Measurements from ENCODE around the gene SPINT1. TPM values are rescaled to one million over a fixed set of nuclear protein-coding genes. Genes with fewer than 3 reads are reported as not detected.

The SPINT1 gene
- total RNA-seq, 1 experiment from 2014 or later = 0.35 TPM

DNA sequence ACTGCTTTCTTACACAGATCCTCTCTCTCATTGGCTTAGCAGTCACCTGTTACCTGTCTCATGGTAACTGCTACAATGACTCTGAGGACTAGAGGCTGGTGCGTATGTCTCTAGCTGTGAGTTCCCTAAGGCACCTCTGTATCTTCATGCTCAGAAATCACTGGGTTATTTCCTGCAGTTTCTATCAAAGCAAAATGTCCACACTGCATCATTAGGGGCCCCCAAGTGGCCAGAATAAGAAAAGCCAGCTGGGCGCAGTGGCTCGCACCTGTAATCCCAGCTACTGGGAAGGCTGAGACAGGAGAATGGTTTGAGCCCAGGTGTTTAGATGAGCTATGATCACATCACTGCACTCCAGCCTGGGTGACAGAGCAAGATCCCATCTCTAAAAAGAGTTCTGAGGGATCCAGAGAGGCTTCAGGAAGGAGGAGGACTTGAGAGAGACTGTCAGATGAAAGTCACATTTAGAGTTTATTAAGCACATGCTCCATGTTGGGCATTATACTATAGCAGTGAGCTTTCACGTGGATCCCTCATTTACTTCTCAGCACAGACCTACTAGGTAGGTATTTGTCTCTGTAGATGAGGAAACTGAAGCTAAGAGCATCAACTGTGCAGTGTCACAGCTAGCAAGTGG lies 48.1 kb downstream of the SPINT1 start:
- peak; percentile 66 for DNase-seq (ENCODE audit: low read depth)

DNA sequence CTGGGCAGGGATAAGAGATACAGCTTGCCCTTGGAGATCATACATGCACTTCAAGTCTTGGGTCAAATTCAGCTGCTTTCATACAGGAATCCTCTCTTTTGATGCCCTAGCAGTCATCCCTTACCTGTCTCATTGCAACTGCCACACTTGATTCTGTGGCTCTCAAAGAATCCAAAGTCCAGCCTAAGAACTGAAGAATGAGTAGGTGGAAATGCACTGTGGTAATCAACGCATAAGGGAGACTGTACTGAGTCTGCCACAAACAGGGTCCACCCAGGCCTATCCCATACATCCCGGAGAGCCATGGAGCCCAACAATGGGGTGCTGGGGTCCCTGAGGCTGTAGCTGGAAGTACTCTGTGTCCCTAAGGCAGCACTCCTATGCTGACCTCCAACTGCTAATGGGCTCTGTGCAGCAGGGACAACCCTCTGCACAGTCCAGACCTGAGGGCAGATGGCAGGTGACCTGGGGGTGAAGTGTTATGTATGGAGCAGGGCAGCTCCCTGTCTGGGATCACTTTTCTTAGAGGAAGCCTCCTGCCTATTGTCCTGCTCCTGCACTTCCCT lies 48.7 kb downstream of the SPINT1 start:
- DNase-seq (ENCODE audit: low read depth) = no peak

DNA sequence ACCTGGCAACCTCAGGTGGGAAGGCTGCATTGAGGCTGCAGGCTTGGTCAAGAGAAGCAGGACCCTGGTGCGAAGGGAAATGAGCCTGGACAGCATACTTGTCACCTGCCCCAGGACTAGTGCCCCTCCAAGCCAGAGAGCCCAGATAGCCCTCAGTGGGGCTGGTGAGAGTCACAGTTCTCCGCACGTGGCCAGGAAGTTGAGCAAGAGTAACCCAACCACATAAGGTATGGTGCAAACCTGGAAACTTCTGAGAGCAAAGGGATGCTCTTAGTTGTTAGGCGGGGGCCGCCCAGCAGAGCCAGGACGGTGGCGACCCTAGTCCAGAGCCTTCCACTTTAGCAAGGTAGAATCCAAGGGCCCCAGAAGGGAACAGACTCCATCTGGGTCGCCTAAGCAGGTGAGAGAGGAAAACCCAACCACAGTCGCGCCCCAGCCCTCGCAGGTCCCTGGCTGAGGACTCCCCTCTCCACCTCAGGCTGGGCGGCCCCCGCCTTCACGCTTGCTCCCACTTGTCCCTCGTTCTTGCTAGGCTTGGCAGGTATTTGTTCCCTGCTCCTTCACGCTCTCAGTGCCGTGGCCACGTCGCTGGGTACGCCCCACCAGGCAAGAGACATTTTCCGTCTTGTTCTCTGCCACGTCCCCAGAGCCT lies 49.3 kb downstream of the SPINT1 start:
- DNase-seq (ENCODE audit: low read depth) = no peak

DNA sequence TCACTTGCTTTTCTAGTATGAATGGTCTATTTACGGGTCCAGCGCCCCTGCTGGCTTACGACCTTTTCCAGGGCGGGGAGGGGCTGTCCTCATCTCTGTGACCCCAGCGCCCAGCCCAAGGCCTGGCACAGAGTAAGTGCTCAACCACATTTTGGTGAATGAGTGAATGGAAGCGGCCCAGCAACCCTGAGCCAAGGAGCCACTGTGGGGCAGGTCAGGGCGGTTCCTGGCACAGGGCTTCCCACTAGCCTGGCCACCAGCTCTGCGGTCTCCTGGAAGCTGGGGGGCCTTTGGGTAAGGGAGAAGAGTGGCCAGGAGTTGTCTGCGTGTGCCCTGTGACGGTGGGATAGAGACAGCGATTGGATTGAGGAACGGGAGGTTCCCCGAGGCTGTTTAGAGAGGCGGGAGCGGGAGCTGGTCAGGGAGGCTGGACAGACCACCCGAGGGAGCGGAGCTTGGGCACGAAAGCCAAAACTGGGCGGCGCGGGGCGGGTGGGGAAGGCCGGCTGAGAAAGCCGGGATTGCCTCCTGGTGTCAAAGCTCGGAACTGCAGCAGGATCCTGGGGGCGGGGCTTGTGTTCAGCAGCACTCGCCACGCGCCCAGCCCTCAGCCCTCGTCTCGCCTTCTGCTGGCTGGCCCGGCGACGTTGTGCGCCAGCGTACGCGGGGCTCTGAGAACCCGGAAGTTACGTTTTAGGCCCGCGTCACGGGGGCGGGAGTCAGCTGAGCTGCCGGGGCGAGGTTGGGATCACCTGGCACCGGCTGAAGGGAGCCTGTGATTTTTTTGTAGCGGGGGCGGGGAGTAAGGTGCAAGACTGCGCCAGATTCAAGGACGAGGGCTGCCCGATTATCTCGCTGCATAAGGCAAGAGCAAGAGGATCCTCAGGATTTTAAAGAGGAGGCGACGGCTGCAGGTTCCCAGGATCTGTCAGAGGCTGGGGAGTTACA lies 50.2 kb downstream of the SPINT1 start, which contains the start of gene VPS18:
VPS18 (plus strand) TSS at position 718 of the 948 bp plus-strand sequence. CDS start 319 bp downstream, outside the sequence.
- DNase-seq (ENCODE audit: low read depth) = peak; percentile 96

DNA sequence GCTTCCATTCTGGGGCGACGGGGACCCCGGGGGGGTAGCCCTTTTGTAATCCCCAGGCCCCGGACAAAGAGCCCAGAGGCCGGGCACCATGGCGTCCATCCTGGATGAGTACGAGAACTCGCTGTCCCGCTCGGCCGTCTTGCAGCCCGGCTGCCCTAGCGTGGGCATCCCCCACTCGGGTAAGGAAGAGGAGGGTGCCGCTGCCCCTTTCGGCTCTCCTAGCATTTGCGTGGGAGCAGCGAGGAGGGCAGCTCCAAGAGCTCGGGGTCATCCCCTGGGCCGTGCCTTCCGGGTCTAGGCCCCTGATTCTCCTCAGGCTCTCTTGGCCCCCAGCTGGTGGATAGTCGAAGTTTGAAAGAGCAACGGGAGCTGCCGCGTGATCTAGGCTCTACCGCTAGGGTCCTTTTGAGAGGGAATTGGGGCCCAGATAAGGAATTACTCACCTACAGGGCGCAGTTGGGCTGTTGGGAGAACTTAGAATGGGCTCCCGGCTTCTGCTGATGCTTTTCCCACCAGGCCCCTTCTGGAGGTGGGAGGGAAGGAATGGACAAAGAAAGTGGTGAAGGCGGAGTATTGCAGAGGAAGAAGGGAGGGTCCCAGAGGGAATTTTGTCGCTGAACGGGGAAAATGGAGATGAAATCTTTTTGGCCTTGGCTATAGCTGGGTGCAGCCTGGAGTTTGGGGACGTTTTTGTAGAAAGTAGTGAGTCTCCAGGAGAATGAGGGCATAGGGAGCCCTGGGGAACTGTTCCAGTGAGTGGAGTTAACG lies 51.0 kb downstream of the SPINT1 start:
- DNase-seq (ENCODE audit: low read depth) = peak; percentile 80

DNA sequence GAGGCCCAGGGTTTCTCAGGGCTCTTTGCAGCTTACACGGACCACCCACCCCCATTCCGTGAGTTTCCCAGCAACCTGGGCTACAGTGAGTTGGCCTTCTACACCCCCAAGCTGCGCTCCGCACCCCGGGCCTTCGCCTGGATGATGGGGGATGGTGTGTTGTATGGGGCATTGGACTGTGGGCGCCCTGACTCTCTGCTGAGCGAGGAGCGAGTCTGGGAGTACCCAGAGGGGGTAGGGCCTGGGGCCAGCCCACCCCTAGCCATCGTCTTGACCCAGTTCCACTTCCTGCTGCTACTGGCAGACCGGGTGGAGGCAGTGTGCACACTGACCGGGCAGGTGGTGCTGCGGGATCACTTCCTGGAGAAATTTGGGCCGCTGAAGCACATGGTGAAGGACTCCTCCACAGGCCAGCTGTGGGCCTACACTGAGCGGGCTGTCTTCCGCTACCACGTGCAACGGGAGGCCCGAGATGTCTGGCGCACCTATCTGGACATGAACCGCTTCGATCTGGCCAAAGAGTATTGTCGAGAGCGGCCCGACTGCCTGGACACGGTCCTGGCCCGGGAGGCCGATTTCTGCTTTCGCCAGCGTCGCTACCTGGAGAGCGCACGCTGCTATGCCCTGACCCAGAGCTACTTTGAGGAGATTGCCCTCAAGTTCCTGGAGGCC lies 55.8 kb downstream of the SPINT1 start:
- DNase-seq (ENCODE audit: low read depth) = no peak

DNA sequence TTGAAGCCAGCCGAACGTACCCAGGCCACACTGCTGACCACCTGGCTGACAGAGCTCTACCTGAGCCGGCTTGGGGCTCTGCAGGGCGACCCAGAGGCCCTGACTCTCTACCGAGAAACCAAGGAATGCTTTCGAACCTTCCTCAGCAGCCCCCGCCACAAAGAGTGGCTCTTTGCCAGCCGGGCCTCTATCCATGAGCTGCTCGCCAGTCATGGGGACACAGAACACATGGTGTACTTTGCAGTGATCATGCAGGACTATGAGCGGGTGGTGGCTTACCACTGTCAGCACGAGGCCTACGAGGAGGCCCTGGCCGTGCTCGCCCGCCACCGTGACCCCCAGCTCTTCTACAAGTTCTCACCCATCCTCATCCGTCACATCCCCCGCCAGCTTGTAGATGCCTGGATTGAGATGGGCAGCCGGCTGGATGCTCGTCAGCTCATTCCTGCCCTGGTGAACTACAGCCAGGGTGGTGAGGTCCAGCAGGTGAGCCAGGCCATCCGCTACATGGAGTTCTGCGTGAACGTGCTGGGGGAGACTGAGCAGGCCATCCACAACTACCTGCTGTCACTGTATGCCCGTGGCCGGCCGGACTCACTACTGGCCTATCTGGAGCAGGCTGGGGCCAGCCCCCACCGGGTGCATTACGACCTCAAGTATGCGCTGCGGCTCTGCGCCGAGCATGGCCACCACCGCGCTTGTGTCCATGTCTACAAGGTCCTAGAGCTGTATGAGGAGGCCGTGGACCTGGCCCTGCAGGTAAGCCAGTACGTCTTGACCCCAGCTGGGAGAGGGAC lies 56.6 kb downstream of the SPINT1 start:
- no peak for DNase-seq (ENCODE audit: low read depth)

DNA sequence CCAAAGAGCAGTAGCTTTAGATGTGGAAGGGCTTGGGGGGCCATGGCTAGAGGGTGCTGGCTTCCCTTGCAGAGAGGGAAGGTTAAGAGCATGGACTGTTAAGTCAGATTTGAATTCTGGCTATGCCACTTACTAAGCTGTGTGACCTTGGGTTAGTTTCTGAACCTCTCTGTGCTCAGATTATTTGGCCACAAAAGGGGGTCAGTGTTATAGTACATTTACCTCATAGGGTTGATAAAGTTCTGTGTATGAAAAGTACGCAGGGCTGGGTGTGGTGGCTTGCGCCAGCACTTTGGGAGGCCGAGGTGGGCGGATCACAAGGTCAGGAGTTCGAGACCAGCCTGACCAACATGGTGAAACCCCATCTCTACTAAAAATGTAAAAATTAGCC lies 57.2 kb downstream of the SPINT1 start:
- no peak for DNase-seq (ENCODE audit: low read depth)

DNA sequence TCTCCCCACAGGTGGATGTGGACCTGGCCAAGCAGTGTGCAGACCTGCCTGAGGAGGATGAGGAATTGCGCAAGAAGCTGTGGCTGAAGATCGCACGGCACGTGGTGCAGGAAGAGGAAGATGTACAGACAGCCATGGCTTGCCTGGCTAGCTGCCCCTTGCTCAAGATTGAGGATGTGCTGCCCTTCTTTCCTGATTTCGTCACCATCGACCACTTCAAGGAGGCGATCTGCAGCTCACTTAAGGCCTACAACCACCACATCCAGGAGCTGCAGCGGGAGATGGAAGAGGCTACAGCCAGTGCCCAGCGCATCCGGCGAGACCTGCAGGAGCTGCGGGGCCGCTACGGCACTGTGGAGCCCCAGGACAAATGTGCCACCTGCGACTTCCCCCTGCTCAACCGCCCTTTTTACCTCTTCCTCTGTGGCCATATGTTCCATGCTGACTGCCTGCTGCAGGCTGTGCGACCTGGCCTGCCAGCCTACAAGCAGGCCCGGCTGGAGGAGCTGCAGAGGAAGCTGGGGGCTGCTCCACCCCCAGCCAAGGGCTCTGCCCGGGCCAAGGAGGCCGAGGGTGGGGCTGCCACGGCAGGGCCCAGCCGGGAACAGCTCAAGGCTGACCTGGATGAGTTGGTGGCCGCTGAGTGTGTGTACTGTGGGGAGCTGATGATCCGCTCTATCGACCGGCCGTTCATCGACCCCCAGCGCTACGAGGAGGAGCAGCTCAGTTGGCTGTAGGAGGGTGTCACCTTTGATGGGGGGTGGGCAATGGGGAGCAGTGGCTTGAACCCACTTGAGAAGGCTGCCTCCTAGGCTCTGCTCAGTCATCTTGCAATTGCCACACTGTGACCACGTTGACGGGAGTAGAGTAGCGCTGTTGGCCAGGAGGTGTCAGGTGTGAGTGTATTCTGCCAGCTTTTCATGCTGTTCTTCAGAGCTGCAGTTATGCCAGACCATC lies 59.0 kb downstream of the SPINT1 start:
- DNase-seq (ENCODE audit: low read depth) = no peak

DNA sequence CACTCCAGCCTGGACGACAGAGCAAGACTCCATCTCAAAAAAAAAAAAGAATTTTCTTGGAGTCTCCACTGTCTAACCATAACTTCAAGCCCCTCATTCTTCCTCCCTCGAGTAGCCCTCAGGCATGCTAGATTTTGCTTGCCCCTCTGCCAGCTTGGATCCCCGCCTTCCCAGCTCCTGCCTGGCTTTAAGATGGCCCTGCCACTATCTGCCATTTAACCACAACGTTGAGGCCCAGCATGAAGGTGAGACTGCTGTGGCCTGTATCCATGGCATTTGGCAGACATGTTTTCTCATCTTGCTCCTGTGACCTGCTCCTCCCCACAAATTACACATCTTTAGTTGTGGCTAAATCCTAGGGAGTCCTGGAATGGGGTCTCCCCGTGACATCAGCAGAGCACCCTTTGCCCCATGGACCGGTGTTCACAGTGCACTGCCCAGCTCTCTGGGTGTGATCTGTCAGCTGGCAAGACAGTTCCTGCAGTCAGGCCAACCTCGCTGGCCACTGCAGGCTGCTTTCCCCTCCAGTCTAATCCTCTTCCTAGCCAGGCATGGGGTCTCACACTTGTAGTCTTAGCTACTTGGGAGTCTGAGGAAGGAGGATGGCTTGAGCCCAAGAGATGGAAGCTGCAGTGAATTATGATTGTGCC lies 60.8 kb downstream of the SPINT1 start:
- no peak for DNase-seq (ENCODE audit: low read depth)

DNA sequence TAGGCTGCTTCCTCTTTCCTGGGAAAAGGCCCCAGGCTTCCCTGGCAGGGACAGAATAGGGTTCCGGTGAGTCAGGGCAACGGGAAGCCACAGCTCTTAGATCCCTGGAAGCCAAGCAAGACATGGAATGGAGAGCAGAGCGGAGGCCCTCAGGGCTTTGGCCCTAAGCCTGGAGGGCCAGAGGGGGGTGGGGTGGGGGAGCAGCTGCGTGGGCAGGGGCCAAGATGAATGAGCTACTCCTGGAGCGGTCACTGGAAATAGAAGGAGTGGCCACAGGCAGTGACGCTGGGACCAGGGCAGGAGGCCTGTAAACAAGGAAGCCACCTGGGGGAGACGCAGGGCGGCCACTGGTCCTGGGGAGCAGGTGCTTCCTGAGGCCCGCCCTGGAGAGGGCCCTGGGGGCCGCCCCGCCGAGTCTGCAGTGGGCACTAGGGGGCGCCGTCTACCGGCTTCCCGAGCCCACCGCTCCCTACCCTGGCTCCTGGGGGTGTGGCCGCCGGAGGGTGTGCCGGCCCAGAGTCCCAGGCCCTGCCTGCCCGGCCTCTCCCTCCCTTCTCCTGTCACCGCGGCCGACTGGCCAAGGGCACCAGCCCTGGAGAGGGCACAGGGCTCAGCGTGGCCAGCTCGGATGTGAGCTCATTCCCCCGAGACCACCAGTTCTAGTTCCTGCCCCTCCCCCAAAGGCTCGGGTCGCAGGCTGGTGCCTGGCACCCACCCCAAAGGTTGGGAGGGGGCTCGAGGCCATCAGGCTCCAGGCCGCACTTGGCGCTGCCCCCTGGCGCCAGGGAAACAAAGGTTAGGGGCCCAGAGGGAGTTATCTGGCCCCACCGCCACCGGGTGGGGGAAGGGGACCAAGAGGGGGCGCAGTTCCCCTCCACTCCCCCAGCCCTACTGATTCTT lies 62.5 kb downstream of the SPINT1 start:
- DNase-seq (ENCODE audit: low read depth) = peak; percentile 95

DNA sequence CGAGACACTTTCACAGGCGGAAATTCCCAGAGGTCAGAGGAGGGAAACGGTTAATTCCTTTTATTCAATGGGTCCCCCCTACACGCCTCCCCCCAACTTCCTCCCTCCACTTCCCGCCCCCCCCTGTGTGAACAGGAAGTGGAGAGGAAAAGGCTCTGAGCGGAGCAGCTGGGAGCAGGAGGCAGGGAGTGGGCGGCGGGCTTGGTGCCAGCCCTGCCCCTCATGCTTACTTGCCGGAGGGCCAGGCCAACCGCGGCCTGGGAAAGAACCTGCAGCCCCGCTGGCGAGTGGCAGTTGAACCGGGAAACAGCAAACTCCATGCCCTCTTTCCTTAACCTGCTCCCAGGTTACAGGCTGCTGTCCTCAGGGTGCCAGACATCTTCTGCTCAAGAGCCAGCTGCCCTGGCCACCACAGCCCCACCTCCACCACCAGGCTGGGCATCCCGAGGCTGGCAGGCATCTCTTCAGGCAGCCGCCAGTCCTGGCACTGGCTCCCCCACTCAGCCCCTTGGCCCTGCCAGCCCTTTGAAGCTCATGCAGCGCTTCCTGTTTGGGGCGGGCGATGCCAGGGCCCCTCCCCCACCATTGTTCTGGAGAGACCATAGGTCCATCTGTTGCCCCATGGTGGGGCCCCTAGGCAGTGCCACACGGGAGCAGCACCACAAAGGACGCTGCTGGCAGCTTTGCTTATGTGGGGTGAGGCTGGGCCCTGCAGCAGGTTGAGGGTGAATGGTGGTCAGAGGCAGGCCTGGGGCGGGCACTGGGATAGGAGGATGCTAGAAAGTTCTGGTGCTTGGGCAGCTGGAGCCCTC lies 63.3 kb downstream of the SPINT1 start:
- DNase-seq (ENCODE audit: low read depth) = no peak
